ENCODE data around the gene EPB41. TPM values are rescaled to one million over a fixed set of nuclear protein-coding genes. Genes with fewer than 3 reads are reported as not detected.

EPB41 gene
- total RNA-seq, 1 donor from 2014 or later = 46.9 TPM

DNA sequence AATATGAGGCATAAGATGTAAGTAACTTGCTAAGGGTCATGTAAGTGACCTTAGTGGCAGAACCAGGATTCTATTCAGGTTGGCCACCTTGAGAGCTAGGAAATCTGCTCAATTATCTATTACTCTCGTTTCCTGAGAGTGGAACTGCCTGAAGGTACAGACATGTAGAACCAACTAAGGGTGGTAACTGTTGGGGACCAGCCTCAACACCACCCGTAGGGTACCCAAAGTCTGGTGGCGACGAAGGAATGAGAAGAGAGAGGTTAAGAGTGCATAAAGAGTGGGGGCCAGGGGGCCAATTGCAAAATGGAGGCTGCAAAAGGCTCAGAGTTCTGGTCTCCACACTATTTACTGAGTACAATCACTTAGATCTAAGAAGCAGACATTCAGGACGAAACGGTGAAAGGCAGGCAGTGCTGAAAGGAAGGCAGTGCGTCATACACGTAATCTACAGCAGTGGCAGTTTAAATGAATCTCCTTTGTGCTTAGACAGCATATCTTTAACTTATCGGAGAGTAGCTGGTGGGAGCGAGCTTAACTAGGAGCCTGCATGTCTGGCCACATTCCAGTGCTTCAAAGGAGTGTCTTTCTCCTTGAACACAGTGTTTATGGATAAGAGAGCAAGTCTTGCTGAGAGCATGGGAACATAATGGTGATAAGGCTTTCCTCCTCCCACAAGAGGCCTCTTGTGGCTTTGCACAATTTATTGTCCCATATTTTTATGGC is 242.3 kb downstream of the EPB41 start:
- DNase-seq (ENCODE audit: low spot score in 2 of 2) (no peak), FAIRE-seq (no peak)

DNA sequence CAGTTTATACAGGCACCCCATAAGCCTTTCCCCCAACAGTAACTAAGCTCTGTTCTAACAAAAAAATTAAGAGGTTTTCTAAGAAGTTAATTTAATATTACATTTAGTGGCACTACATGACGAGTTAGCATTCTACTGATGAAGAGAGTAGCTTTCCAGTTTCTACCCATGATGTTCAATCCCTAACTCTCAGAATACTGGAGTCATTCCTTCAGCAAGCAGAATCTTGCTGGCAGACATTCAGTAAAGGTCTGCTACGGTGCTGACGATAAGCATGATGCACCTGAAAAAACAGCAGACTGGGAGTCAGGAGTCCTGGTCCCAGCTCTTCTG is 242.9 kb downstream of the EPB41 start:
- DNase-seq (ENCODE audit: low spot score in 2 of 2) (no peak), FAIRE-seq (no peak)

DNA sequence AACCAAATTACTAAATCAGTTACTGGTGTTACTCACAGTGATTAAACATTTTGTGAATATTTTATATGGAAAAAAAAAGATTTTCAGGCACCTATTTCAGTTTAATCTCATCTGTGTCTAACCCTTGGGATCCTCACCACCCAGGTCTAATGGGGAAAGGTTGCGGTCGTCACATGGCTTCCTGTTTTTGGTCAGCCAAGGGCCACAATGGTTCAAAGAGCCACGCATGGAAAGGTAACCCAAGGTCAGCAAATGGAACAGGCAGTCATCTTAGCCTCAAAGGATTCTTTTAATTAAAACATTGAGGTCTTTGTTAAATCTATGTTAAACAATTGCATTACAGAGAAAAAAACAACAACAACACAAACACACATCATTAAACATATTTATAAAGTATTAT is 245.4 kb downstream of the EPB41 start:
- DNase-seq (ENCODE audit: low spot score in 2 of 2) (no peak), FAIRE-seq (no peak)

DNA sequence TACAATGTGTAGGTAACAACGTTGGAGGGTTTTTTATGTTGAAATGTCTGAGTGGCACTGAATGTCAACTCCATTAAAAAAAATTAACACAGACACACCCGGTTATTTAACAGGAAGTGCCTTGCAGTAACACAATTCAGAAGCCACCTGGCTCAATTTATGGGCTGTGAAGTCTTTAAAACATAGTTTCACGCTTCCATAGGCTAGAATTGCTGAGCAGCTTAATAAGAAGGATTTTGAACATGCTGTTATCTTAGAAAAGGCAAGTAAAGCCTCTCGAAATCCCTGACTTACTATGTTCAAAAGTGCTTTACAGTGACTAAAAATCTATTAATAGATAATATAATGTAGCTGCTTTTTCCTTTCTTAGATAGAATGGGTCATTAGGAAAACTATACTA is 247.7 kb downstream of the EPB41 start:
- DNase-seq (ENCODE audit: low spot score in 2 of 2) (no peak), FAIRE-seq (no peak)

DNA sequence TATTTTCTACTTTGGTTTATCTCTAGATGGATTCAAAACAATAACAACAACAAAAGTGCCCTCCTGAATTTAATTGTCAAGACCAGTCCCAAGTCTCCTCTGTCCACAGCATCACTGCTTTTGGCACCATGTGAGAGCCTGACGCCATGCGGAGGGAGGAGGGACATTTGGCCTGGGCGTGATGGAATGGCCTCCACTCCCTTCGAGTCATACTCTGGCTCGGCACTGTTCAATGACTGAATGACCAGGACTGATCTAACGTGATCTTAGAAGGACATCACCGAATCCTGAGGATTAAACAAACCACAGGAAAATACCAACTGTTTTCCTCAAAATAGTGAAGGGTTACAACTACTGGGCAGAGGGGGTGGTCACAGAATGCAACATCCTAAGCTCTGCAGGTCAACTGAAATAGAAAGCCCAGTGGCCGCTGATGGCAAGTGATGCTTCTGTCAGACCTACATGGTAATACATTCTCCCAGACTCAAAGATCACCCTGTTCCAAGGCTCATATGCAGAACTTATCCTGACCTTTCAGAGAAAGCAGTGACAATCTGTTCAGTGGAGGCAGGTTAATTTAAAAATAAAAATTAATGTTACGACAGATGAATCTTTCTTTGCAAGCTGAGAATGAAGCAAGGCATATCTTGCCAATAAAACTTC is 248.2 kb downstream of the EPB41 start:
- DNase-seq (ENCODE audit: low spot score in 2 of 2) = no peak
- FAIRE-seq = no peak

DNA sequence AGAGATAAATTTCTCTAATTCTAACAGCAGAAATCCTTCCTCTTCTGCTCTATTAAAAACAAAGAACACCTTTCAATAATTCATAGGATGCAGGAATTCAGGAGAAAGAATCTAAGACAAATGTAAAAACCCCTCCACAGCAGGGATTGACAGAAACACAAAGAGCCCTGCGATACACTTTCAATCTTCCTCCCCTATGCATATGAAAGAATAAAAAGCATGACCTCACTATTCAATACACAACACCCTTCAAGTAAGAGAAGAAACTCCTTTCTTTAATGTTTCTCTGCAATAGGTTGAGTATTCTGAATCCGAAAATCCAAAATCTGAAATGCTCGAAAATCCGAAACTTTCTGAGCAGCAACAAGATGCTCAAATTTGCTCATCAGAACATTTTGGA is 250.2 kb downstream of the EPB41 start:
- DNase-seq (ENCODE audit: low spot score in 2 of 2) (no peak), FAIRE-seq (no peak)

- no peak for FAIRE-seq
Observed at GRCh38 chr1:29166291-29166878, 252.0 kb downstream of the EPB41 start.

GRCh38 chr1:29167904-29168303 is 253.5 kb downstream of the EPB41 start:
- DNase-seq (ENCODE audit: low spot score in 2 of 2) (no peak), FAIRE-seq (no peak)

More at GRCh38 chr1:29166291-29166878, 252.0 kb downstream of the EPB41 start:
- no peak for DNase-seq (ENCODE audit: low spot score in 2 of 2)

Small RNAs within 50 kb of the gene (small RNA-seq; reads per million reads assigned to genes)
- gene RF00017 (not detected), gene RF00019 (not detected)

Other genes with a start within 250 kb of the EPB41 start
- gene GMEB1, start 245.8 kb upstream of the EPB41 start, total RNA-seq = 12.6 TPM
- gene YTHDF2, start 177.6 kb upstream of the EPB41 start, total RNA-seq = 89.7 TPM
- gene OPRD1, start 102.4 kb upstream of the EPB41 start, total RNA-seq = 0.82 TPM
- 0.82 TPM for gene TMEM200B, start 209.3 kb downstream of the EPB41 start, total RNA-seq